OCI-LY7 (cell line): Measurements from ENCODE around the gene XKRX.

Source experiments
- EZH2phosphoT487 ChIP-seq: fragments of 200-600 bp; sonication (generic); IDR thresholded peaks from 2 replicates; pipeline ENCODE4 v1.6.1; 2018; ENCODE audit warnings: low read depth, borderline replicate concordance, mild to moderate bottlenecking, mixed run types, antibody characterized with exemption, low read length, moderate library complexity, mixed read lengths
- TF ChIP-seq, protein P1 (sequence below): fragments of 200-600 bp; sonication (generic); conservative IDR thresholded peaks from 2 replicates; pipeline ENCODE4 v1.5.1; 2014; ENCODE audit warnings: mild to moderate bottlenecking, antibody characterized with exemption, low read length, moderate library complexity, mixed read lengths

DNA sequence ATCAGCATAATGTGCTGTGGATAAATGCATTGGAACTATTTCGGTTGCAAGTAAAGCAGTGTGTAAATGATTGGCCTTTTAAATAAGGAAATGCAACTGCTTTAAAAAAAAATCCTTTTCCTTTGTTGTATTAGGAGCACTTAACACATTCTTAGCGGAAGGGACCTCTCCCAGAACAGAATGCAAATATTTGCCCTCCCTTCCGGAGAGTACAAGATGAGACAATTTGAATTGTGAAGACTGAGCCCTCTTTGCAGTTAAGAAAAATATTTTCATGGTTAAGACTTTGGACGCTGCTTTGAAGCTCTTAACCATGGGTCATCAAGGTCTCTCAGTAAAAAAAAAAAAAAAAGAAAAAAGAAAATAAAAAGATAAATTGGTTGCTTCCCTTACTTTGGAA is 45.1 kb downstream of the XKRX start:
- TF ChIP-seq, protein P1, sequence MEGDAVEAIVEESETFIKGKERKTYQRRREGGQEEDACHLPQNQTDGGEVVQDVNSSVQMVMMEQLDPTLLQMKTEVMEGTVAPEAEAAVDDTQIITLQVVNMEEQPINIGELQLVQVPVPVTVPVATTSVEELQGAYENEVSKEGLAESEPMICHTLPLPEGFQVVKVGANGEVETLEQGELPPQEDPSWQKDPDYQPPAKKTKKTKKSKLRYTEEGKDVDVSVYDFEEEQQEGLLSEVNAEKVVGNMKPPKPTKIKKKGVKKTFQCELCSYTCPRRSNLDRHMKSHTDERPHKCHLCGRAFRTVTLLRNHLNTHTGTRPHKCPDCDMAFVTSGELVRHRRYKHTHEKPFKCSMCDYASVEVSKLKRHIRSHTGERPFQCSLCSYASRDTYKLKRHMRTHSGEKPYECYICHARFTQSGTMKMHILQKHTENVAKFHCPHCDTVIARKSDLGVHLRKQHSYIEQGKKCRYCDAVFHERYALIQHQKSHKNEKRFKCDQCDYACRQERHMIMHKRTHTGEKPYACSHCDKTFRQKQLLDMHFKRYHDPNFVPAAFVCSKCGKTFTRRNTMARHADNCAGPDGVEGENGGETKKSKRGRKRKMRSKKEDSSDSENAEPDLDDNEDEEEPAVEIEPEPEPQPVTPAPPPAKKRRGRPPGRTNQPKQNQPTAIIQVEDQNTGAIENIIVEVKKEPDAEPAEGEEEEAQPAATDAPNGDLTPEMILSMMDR, result no peak
- no peak for TF ChIP-seq EZH2phosphoT487
